Neural crest cell (in vitro differentiated cells): ENCODE data around the gene SLC25A18. TPM values are rescaled to one million over a fixed set of nuclear protein-coding genes. Genes with fewer than 3 reads are reported as not detected.

Experiments used
- DNase-seq: peaks from one replicate; pipeline ENCODE4 v3.0.0; 2021; ENCODE audit warnings: low read depth, mixed read lengths, low spot score
- H3K27ac Mint-ChIP-seq: one replicate; pipeline ENCODE4 v1.8.0; 2021; ENCODE audit warnings: mild to moderate bottlenecking, mixed read lengths; ENCODE audit not compliant: unreplicated experiment
- H3K27me3 Mint-ChIP-seq: 2 replicates; pipeline ENCODE4 v1.8.0; 2021; ENCODE audit warnings: low read depth, mild to moderate bottlenecking, mixed read lengths
- H3K36me3 Mint-ChIP-seq: 2 replicates; pipeline ENCODE4 v1.8.0; 2021; ENCODE audit warnings: low read depth, mild to moderate bottlenecking, mixed read lengths
- H3K4me1 Mint-ChIP-seq: 2 replicates; pipeline ENCODE4 v1.8.0; 2021; ENCODE audit warnings: mixed read lengths
- H3K4me3 Mint-ChIP-seq: one replicate; pipeline ENCODE4 v1.8.0; 2021; ENCODE audit warnings: mild to moderate bottlenecking, mixed read lengths
- H3K9me3 Mint-ChIP-seq: 2 replicates; pipeline ENCODE4 v1.8.0; 2021; ENCODE audit warnings: mixed read lengths
- CTCF ChIP-seq: fragments of 200-600 bp; sonication (generic); conservative IDR thresholded peaks from 2 replicates; pipeline ENCODE4 v1.5.0; 2021; ENCODE audit warnings: antibody characterized with exemption, mild to moderate bottlenecking
- total RNA-seq: library from RNA; stranded (reverse); gene quantifications from 2 replicates; pipeline ENCODE4 v1.2.1, GENCODE V29; 2021

The SLC25A18 gene
- total RNA-seq, 1 donor from 2014 or later = 0.86 TPM

- no peak overlapping the region for H3K27ac Mint-ChIP-seq
- no peak for DNase-seq
- H3K27me3 Mint-ChIP-seq = no peaks in the 10 kb centered on the region
- no peak overlapping the region for H3K4me3 Mint-ChIP-seq
- no peak for TF ChIP-seq CTCF
- peaks cover 9% of the 10 kb centered on the region for H3K4me1 Mint-ChIP-seq
- no peaks in the 10 kb centered on the region for H3K9me3 Mint-ChIP-seq
- H3K36me3 Mint-ChIP-seq = peaks cover 4% of the 10 kb centered on the region
Measured at GRCh38 chr22:17536269-17536668, 27.0 kb upstream of the SLC25A18 start.

GRCh38 chr22:17537155-17537554, 26.1 kb upstream of the SLC25A18 start:
- TF ChIP-seq CTCF = no peak
- H3K9me3 Mint-ChIP-seq = no peaks in the 10 kb centered on the region
- peaks cover 9% of the 10 kb centered on the region for H3K4me1 Mint-ChIP-seq
- H3K4me3 Mint-ChIP-seq = no peak overlapping the region
- no peaks in the 10 kb centered on the region for H3K27me3 Mint-ChIP-seq
- peaks cover 4% of the 10 kb centered on the region for H3K36me3 Mint-ChIP-seq
- DNase-seq = no peak
- H3K27ac Mint-ChIP-seq = no peak overlapping the region

GRCh38 chr22:17540481-17540880, 22.8 kb upstream of the SLC25A18 start:
- no peak overlapping the region for H3K27ac Mint-ChIP-seq
- H3K36me3 Mint-ChIP-seq = no peaks in the 10 kb centered on the region
- DNase-seq = no peak
- H3K9me3 Mint-ChIP-seq = no peaks in the 10 kb centered on the region
- no peaks in the 10 kb centered on the region for H3K27me3 Mint-ChIP-seq
- peaks cover 9% of the 10 kb centered on the region for H3K4me1 Mint-ChIP-seq
- no peak overlapping the region for H3K4me3 Mint-ChIP-seq
- no peak for TF ChIP-seq CTCF

- Mint-ChIP-seq H3K4me3 (no peak overlapping the region), H3K4me1 (peaks cover 9% of the 10 kb centered on the region), H3K9me3 (no peaks in the 10 kb centered on the region), H3K36me3 (no peaks in the 10 kb centered on the region), H3K27ac (no peak overlapping the region), H3K27me3 (no peaks in the 10 kb centered on the region)
- TF ChIP-seq CTCF = no peak
- DNase-seq = no peak
Measured at GRCh38 chr22:17541476-17541875, 21.8 kb upstream of the SLC25A18 start.

GRCh38 chr22:17542452-17542851, 20.8 kb upstream of the SLC25A18 start:
- DNase-seq = no peak
- Mint-ChIP-seq H3K4me1 (peaks cover under 1% of the 10 kb centered on the region), H3K9me3 (no peaks in the 10 kb centered on the region), H3K4me3 (no peak overlapping the region), H3K36me3 (no peaks in the 10 kb centered on the region), H3K27me3 (no peaks in the 10 kb centered on the region), H3K27ac (no peak overlapping the region)
- TF ChIP-seq CTCF = no peak
